Fibroblast of the aortic adventitia (primary cell): ENCODE data around the gene BOD1L2. TPM values are rescaled to one million over a fixed set of nuclear protein-coding genes. Genes with fewer than 3 reads are reported as not detected.

Source experiments
- DNase-seq: peaks from one replicate; pipeline ENCODE4 v3.0.0-alpha.2; 2010; ENCODE audit warnings: low read depth
- H3K4me3 ChIP-seq: 2 replicates; pipeline ENCODE4 v1.5.1; 2011; ENCODE audit warnings: low read depth, mild to moderate bottlenecking, control low read depth, low read length, moderate library complexity
- total RNA-seq: library from RNA; depleted of rRNA; stranded (reverse); fragments of >200 nt; gene quantifications from 2 replicates; pipeline ENCODE4 v1.2.3, GENCODE V29; 2012; ENCODE audit warnings: low replicate concordance
- TF ChIP-seq, protein P1 (sequence below): IDR thresholded peaks from 2 replicates; pipeline ENCODE4 v1.5.1; 2011; ENCODE audit warnings: mild to moderate bottlenecking, low read length, control low read depth, inconsistent platforms; ENCODE audit not compliant: insufficient read depth

The BOD1L2 gene
- total RNA-seq, 1 donor = not detected

DNA sequence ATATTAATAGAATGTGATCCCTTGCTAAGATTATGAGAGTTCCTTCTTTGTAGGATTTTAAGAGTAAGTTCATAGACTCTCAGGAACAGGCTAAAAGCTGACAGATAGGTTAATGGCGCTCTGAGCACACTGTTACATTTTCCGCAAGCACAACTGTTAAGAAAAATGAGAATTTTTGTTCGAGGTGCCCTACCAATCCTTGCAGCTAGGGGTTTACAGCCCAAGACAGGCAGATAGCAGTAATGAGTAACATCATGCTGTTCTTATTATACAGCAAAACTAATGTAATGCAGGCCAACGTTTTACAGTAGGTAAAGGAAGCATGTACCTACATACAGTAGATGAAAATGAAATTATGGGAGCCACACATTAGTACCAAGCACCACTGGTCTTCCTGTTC, 11.2 kb upstream of the BOD1L2 start:
- no peak for DNase-seq
- TF ChIP-seq, protein P1, sequence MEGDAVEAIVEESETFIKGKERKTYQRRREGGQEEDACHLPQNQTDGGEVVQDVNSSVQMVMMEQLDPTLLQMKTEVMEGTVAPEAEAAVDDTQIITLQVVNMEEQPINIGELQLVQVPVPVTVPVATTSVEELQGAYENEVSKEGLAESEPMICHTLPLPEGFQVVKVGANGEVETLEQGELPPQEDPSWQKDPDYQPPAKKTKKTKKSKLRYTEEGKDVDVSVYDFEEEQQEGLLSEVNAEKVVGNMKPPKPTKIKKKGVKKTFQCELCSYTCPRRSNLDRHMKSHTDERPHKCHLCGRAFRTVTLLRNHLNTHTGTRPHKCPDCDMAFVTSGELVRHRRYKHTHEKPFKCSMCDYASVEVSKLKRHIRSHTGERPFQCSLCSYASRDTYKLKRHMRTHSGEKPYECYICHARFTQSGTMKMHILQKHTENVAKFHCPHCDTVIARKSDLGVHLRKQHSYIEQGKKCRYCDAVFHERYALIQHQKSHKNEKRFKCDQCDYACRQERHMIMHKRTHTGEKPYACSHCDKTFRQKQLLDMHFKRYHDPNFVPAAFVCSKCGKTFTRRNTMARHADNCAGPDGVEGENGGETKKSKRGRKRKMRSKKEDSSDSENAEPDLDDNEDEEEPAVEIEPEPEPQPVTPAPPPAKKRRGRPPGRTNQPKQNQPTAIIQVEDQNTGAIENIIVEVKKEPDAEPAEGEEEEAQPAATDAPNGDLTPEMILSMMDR = peak; percentile 43
- no peak overlapping the region for H3K4me3 ChIP-seq

DNA sequence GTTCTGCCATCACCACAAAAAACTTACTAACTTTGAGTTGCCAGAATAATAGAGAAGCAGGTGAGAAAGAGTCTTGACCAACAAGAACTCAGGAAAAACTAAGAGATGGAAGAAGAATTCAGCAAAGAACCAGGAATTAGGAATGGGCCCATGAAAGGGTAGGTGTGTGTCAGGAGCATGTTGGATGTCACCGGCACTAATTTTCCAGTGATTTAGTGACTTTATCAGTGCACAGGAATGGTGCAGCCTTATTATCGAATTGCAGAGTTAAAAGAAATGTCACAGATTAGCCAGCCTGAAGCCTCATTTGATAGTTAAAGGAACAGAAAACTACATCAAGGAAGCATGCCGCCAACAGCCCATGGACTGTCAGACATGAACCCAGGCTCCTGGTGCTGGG, 9.0 kb upstream of the BOD1L2 start:
- DNase-seq = no peak
- no peak overlapping the region for H3K4me3 ChIP-seq
- TF ChIP-seq, protein P1 = no peak

DNA sequence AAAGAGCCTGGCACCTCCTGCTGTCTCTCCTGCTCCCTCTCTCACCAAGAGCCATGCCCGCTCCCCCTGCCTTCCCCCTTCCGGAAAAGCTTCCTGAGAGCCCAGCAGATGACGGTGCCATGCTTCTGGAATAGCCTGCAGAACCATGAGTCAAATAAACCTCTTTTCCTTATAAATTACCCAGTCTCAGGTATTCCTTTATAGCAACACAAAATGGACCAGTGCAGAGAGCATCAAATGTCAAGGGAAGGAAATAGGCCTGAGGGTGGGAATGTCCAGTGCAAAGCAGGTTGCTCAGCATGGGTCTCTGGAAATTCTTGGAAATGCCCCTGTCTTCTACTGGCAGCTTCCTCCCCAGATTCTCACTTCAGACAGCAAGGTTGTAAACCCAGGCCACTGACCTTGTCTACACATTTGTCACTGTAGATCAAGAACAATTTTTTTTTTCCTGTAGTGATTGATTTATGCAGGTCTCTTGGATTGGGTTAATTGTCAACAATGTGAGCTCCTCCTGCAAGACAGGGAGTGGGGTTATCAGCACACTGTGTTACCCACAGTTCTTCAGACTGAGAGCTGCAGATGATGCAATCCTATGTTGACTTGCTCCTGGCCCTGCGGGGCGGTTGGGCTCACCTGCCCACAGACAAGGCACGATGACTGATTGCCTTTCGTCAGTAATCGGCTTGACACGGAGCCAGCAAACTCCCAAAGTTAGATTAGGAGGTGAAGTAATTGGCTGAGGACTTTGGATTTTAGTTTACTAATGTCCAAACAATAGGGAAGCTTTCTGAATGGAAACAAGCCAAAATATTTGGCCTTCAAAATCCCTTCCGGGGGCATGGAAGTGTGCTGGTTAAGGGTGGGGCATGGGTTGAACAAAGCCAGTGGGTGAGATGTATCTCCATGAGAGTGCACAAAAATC, 5.4 kb upstream of the BOD1L2 start:
- no peak for DNase-seq
- H3K4me3 ChIP-seq = no peak overlapping the region
- TF ChIP-seq, protein P1 = no peak

DNA sequence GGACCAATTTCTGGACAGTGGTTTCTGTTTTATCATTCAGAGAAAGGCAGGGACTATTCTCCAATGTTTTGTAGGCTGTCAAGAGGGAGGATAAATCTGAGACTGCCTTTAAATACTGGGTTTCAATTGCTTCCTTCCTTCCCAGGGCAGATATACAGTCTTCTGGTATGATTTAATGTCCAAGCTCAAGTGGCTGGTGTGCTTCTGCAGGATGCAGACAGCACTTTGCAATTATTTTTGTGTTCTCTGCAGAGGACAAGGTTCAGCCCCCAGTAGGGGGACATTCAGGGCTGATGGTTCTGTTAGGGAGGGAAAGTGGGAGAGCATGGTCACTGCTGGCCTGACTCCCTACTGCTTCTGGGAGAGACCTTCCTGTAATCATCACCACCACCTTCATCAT, 4.6 kb upstream of the BOD1L2 start:
- H3K4me3 ChIP-seq = no peak overlapping the region
- TF ChIP-seq, protein P1 = no peak
- DNase-seq = no peak

DNA sequence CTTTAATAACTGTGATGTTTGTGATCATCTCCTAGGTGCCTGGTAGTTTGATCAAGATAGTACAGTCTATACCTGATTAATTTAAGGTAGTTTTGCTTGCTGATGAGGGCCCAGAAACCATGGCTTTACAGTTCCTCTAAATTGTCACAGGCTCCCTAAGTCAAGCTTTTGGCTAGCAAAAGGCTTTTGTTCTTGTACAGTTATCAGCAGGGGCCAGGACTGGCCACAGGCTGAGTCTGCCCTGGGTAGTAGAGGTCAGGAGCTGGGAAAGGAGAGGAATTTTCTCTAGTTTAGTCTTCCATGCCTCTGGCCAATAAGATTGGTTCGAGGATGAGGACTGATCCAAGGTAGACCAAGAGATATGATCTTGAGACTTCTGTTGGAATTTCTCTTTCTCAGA, 3.6 kb upstream of the BOD1L2 start:
- H3K4me3 ChIP-seq = no peak overlapping the region
- TF ChIP-seq, protein P1 = no peak
- DNase-seq = no peak

DNA sequence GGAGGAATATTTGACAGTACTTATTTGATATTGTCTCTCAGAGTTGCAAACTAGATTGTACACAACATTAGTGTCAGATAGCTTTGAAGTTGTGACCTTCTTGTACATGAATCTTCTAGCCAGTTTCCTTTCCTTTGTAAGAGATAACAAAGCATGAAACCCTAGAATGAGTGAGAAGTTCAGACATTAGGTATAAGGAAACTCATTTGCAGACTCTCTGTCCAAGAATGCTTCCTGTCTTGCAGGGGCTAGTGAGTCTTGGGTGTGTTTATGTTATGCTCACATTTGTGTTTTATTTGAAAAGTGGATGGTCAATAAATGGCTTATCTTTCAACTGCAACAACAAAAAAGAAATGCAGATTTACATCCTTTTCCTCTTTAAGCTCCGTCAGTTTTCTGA, 1.4 kb downstream of the BOD1L2 start:
- TF ChIP-seq, protein P1 = no peak
- no peak overlapping the region for H3K4me3 ChIP-seq
- no peak for DNase-seq
